HEK293 (cell line): Measurements from ENCODE around the gene NBDY.

Source experiments
- ZBTB26 ChIP-seq: fragments of 450-650 bp; formaldehyde crosslinking; optimal IDR thresholded peaks from 2 replicates; pipeline ENCODE3; 2016; ENCODE audit warnings: missing biosample characterization, mild to moderate bottlenecking, missing genetic modification characterization
- ZNF121 ChIP-seq: fragments of 450-650 bp; formaldehyde crosslinking; IDR thresholded peaks from 2 replicates; pipeline ENCODE4 v1.5.1; 2016; ENCODE audit warnings: missing biosample characterization, missing genetic modification characterization
- ZNF132 ChIP-seq: fragments of 450-650 bp; formaldehyde crosslinking; IDR thresholded peaks from 2 replicates; pipeline ENCODE4 v1.5.1; 2017; ENCODE audit warnings: missing biosample characterization, missing genetic modification characterization, borderline replicate concordance
- ZNF629 ChIP-seq: fragments of 450-650 bp; formaldehyde crosslinking; IDR thresholded peaks from 2 replicates; pipeline ENCODE4 v1.5.1; 2017; ENCODE audit warnings: missing biosample characterization, missing genetic modification characterization
- ZNF785 ChIP-seq: fragments of 450-650 bp; formaldehyde crosslinking; IDR thresholded peaks from 2 replicates; pipeline ENCODE4 v1.5.1; 2016; ENCODE audit warnings: missing biosample characterization, missing genetic modification characterization

- TF ChIP-seq ZNF629 (no peak), ZNF785 (tag by site-specific recombination) (no peak), ZNF121 (tag by site-specific recombination) (no peak), ZBTB26 (tag by site-specific recombination) (no peak), ZNF132 (no peak)
Measured at GRCh38 chrX:56736219-56736618, 7.2 kb downstream of the NBDY start.
